ENCODE measurements around the gene TNFSF13.
A peak's percentile ranks its signal among the peaks of the same experiment; 100 is the strongest.

TNFSF13 gene

DNA sequence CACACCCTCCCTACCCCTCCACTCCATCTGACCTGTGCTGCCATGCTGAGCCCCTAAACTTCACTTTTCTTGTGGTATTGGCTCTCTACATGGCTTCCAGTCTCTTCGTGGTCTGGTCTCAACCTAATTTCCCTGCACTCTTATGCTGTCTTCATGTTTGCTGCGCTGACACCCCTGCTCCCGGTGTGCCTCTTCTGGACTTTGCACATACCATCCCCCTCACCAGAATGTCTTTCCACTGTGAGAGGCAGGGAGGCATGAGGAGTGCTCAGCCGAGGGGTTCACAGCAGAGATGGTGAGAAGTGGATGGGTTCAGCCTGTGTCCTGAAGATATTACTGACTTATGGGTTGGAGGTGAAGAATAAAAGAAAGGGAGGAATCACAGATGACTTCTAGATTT is 7.2 kb upstream of the TNFSF13 start:
- DNase-seq (ENCODE audit: low read depth in 4 of 4, low spot score in 1 of 4) = no peak

DNA sequence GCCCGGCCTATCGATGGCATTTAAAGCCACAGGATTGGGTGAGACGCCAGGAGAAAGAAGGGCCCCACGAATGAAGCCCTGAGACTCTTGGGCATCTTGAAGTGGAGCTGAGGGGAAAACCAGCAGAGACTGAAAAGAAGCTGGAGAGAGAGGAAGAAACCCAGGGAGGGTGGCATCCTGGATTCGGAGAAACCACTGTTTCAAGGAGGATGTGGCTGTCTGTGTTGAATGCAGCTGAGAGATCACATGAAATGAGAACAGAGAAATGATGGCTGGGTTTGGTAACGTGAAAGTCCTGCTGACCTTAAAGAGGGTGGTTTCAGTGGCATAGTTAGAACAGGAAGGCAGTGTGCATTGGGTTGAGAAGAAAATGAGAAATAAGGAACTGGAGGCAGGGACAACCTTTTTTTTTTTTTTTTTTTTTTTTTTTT is 5.9 kb upstream of the TNFSF13 start:
- DNase-seq (ENCODE audit: low read depth in 4 of 4, low spot score in 1 of 4) = no peak

DNA sequence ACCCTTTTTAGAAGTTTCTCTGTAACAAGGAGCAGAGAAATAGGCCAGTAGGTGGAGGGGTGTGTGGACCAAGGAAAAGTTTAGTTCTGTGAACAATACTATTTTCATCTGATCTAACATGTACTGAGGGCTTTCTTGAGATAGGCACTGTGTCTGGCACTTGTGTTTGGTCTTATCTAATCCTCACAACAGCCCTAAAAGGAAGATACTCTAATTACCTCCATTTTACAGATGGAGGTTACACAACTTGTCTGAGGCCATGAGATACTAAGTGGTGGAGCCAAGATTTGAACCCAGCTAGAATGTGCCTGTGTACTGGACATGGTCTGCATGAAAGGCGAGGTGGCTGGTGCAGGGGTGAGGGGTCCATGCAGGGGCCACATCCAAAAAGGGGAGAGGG is 5.2 kb upstream of the TNFSF13 start:
- no peak for DNase-seq (ENCODE audit: low read depth in 4 of 4, low spot score in 1 of 4)

DNA sequence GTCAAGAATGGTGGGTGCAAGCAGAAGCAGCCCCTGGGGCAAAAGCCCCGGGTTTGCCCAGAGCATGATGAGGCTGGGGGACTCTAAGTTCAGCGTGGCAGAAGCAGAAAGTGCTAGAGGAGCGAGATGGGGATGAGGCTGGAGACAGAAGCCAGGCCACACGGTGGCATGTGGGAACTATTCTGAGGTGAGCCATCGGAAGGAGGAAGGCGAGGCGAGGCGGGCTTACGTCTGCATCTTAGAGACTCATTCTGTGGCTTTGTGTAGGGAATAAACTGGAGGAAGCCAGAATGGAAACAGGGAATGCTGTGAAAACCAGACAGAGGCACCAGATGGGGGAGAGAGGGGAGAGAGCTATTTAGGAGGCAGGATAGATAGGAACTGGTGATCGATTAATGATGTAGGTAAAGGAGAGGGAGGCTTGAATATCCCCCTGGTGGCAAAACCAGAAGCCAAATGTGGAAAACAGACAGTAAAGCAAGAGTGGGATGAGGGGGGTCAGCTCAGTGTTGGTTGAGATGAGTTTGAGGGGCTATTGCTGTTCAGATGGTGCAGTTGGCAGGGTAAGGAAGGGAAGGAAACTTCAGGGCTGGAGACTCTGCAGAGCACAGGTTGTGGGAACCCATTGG is 3.1 kb upstream of the TNFSF13 start:
- no peak for DNase-seq (ENCODE audit: low read depth in 4 of 4, low spot score in 1 of 4)

DNA sequence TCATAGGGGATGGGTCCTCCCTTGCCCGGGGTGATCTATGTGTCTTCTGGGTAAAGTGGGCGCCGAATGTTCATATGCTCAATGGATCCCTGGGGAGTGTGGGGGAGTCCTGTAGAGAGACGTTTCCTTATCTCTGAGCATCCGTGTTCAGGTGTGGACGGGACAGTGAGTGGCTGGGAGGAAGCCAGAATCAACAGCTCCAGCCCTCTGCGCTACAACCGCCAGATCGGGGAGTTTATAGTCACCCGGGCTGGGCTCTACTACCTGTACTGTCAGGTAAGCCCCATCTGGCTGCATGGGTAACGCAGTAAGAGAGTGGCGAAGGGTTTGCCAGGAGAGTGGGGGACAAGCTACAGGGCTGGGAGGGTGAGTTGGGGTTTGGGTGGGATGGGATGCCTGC is 1.9 kb upstream of the TNFSF13 start:
- DNase-seq (ENCODE audit: low read depth in 4 of 4, low spot score in 1 of 4) = no peak

DNA sequence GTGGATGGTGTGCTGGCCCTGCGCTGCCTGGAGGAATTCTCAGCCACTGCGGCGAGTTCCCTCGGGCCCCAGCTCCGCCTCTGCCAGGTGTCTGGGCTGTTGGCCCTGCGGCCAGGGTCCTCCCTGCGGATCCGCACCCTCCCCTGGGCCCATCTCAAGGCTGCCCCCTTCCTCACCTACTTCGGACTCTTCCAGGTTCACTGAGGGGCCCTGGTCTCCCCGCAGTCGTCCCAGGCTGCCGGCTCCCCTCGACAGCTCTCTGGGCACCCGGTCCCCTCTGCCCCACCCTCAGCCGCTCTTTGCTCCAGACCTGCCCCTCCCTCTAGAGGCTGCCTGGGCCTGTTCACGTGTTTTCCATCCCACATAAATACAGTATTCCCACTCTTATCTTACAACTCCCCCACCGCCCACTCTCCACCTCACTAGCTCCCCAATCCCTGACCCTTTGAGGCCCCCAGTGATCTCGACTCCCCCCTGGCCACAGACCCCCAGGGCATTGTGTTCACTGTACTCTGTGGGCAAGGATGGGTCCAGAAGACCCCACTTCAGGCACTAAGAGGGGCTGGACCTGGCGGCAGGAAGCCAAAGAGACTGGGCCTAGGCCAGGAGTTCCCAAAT is 1.3 kb upstream of the TNFSF13 start:
- DNase-seq (ENCODE audit: low read depth in 4 of 4, low spot score in 1 of 4) = no peak

DNA sequence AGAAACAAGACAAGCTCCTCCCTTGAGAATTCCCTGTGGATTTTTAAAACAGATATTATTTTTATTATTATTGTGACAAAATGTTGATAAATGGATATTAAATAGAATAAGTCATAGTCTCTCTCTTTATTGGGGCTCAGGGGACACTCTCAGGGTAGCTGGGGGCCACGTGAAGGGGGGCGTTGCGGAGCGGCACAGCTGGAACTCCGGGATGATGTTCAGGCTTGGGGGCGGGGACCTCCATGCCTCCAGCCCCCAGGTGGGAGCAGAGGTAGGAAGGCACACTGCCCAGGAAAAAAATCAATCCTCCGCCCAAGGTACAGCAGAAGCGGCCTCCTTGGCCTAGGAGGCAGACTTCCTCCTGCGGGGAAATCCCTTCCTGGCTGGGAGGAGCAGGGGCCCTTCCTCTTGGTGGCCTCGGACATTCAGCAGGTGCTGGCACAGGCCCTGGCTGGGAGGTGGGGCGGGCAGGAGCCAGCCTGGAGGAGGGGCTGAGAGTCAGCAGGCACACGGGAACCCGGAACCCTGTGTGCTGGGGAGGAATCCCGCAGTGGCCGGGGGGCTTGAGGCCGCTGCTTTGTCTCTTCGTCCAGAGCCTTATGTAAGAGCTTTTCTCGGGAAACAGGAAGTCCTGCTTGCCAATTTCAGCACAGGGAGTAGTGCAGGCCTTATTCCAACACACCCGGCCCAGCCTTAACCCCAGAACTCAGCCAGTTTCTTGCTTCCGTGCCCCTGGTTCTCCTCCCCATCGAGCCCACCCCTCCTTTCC is 591 bp upstream of the TNFSF13 start:
- DNase-seq (ENCODE audit: low read depth in 4 of 4, low spot score in 1 of 4) = no peak

DNA sequence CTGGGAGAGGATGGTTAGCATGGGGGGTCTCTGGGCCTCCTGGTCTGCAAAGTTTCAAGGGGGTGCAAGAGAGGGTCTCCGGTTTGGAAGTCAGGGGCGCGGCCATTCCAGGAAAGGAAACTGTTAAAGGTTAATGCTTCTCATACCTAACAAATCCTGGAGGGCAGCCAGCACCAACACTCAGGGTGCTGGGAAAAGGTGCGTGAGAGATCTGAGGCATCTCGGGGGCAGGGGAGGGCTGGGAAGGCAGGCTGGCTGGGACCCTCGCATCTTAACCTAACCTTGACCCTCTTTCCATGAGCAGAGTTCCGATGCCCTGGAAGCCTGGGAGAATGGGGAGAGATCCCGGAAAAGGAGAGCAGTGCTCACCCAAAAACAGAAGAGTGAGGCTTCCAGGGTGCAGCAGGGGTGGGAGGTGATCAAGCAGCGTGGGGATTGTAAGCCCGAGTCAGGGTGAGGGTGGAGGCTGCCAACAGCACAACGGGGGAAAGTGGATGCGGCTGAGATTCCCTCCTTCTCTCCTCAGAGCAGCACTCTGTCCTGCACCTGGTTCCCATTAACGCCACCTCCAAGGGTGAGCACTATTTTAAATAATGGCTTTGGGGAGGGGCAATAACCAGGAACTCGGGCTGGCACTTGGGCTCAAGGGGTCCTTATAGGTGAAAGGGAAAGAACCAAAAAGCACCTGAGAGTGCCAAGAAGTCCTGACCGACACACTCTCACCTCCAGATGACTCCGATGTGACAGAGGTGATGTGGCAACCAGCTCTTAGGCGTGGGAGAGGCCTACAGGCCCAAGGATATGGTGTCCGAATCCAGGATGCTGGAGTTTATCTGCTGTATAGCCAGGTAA is 996 bp downstream of the TNFSF13 start:
- no peak for DNase-seq (ENCODE audit: low read depth in 4 of 4, low spot score in 1 of 4)

DNA sequence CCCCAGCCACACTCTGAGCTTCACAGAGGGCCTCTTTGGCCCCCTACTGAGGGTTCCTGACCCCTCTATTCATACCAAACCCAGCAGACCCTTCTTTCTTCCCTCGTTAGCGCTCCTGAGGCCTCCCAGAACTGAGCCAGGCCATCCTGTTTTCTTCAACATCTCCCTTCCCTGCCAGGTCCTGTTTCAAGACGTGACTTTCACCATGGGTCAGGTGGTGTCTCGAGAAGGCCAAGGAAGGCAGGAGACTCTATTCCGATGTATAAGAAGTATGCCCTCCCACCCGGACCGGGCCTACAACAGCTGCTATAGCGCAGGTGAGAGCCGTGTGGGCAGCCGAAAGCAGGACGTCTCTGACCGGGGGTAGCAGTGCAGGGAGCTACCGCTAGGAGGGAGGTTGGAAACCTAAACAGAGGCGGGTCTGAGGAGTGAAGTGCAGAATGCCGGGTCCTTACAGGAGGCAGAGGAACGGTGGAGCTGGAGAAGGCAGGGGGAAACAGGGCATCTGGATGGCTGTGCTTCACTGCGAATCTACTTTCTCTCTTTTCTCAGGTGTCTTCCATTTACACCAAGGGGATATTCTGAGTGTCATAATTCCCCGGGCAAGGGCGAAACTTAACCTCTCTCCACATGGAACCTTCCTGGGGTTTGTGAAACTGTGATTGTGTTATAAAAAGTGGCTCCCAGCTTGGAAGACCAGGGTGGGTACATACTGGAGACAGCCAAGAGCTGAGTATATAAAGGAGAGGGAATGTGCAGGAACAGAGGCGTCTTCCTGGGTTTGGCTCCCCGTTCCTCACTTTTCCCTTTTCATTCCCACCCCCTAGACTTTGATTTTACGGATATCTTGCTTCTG is 1.9 kb downstream of the TNFSF13 start:
- DNase-seq (ENCODE audit: low read depth in 4 of 4, low spot score in 1 of 4) = peak in 2 of 4 experiments; percentile 45 to 55

DNA sequence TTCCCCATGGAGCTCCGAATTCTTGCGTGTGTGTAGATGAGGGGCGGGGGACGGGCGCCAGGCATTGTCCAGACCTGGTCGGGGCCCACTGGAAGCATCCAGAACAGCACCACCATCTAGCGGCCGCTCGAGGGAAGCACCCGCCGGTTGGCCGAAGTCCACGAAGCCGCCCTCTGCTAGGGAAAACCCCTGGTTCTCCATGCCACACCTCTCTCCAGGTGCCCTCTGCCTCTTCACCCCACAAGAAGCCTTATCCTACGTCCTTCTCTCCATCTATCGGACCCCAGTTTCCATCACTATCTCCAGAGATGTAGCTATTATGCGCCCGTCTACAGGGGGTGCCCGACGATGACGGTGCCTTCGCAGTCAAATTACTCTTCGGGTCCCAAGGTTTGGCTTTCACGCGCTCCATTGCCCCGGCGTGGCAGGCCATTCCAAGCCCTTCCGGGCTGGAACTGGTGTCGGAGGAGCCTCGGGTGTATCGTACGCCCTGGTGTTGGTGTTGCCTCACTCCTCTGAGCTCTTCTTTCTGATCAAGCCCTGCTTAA is 2.6 kb downstream of the TNFSF13 start:
- peak; percentile 54 to 85 (median 78) for DNase-seq (ENCODE audit: low read depth in 4 of 4, low spot score in 1 of 4)

DNA sequence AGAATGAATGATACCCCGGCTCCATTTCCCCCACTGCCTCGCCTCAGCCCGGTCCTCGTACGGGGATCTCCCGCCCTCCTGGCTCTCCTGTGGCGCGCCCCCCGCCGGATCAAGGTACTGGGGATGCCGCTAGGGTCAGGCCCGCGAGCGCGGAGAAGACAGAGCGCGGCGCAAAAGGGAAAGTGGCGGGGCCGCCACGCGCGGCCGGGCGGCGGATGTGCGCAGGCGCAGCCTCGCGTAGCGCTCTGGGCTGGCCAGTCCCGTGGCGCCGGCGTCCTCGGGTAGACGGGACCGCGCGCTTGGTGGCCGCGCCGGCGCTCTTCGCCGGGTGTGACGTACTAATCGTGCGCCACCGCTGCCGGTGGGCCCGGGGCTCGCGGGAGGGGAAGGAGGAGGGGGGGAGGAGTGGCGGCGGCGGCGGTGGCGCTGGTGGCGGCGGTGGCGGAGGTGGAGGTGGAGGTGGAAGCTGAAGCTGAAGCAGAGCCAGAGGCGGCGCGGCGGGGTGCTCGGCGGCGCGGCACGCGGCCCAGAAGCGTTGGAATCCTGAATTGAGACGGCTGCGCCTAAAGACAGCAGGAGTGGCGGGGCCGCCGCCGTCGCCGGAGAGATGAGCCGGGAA is 3.1 kb downstream of the TNFSF13 start, which contains the start of gene SENP3:
Gene SENP3 (plus strand): TSS at position 331 of the 619 bp plus-strand sequence. CDS start 1,158 bp downstream, outside the sequence.
- peak; percentile 70 to 91 (median 86) for DNase-seq (ENCODE audit: low read depth in 4 of 4, low spot score in 1 of 4)

DNA sequence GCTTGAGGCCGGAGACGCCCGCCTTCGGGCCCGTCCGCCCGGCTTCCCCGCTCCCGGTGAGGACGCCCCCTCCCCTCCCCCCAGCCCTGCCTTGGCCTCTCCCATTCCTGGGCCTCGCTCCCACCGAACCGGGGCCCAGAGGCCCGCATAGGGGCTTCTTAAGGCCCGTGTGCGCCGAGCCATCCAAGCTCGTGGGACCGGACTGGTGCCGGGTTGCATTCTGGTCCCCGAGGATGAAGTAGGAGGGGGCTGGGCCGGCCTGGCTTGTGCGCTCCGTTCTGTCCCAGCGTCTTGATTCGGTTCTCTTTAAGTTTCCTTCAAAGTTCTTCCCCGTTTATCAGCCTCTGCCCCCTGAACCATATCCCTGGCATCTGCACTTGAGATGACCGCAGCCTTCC is 3.7 kb downstream of the TNFSF13 start:
- DNase-seq (ENCODE audit: low read depth in 4 of 4, low spot score in 1 of 4) = no peak

DNA sequence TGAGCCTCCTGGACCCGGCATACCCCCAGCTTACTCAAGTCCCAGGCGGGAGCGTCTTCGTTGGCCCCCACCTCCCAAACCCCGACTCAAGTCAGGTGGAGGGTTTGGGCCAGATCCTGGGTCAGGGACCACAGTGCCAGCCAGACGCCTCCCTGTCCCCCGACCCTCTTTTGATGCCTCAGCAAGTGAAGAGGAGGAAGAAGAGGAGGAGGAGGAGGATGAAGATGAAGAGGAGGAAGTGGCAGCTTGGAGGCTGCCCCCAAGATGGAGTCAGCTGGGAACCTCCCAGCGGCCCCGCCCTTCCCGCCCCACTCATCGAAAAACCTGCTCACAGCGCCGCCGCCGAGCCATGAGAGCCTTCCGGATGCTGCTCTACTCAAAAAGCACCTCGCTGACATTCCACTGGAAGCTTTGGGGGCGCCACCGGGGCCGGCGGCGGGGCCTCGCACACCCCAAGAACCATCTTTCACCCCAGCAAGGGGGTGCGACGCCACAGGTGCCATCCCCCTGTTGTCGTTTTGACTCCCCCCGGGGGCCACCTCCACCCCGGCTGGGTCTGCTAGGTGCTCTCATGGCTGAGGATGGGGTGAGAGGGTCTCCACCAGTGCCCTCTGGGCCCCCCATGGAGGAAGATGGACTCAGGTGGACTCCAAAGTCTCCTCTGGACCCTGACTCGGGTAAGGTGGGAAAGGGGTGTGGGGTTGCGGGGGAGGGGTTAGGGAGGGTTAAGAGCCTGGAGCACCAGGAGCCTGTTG is 4.7 kb downstream of the TNFSF13 start:
- no peak for DNase-seq (ENCODE audit: low read depth in 4 of 4, low spot score in 1 of 4)

DNA sequence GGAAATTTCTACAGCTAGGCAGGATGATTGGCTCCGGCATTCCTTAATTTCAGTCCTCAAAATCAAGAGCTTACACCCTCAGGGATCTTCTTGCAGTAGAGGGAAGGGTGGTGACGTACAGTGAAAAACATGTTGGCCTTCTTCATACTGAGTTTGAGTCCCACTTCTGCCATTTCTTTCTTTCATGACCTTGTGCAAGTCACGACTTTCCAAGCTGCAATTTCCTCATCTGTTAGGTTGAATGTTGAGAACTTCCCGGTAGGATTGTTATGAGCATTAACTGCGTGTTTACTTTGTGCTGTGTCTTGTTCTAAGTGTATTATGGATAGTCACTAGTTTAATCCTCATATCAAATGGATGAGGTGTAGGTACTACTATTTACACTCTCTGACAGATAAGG is 11.0 kb downstream of the TNFSF13 start:
- DNase-seq (ENCODE audit: low read depth in 4 of 4, low spot score in 1 of 4) = no peak

DNA sequence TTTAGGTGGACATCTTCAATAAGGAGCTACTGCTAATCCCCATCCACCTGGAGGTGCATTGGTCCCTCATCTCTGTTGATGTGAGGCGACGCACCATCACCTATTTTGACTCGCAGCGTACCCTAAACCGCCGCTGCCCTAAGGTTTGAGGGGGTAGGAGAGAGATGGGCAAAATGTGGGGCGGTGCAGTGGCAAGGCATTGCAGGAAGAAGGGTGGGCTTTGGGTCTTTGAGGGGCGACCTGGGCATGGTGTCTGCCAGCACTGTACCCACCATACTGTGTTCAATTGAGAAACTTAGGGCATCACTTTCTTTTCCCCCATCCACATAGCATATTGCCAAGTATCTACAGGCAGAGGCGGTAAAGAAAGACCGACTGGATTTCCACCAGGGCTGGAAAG is 11.8 kb downstream of the TNFSF13 start:
- DNase-seq (ENCODE audit: low read depth in 4 of 4, low spot score in 1 of 4) = no peak

DNA sequence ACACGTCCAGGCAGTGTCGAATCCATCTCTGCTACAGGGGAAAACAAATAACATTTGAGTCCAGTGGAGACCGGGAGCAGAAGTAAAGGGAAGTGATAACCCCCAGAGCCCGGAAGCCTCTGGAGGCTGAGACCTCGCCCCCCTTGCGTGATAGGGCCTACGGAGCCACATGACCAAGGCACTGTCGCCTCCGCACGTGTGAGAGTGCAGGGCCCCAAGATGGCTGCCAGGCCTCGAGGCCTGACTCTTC is 13.7 kb downstream of the TNFSF13 start:
- DNase-seq (ENCODE audit: low read depth in 4 of 4, low spot score in 1 of 4) = peak in 1 of 4 experiments; percentile 95

DNA sequence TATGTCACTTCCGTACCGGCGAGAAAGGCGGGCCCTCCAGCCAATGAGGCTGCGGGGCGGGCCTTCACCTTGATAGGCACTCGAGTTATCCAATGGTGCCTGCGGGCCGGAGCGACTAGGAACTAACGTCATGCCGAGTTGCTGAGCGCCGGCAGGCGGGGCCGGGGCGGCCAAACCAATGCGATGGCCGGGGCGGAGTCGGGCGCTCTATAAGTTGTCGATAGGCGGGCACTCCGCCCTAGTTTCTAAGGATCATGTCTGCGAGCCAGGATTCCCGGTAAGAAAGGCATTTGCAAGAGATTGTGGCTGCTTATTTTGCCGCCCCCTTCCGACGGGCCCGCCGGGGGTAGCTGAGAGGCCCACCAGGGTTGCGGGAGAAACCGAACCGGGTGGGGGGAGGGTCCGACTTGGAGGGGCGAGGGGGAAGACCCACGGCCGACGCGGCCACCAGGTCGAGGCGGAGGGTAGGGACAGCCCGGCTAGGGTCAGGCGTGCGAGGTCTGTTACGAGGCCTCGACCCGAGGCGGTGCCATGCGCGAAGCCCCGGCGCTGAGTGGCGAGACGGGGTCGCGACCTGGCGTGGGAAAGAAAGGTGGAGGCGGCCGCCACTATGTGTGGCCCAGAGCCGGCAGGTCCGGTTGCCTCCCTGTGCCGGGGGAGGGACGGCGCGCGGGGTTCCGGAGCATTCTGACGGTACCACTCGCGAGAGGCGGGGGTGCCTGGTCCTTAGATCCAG is 14.2 kb downstream of the TNFSF13 start:
- peak in 3 of 4 experiments; percentile 99 for DNase-seq (ENCODE audit: low read depth in 4 of 4, low spot score in 1 of 4)

DNA sequence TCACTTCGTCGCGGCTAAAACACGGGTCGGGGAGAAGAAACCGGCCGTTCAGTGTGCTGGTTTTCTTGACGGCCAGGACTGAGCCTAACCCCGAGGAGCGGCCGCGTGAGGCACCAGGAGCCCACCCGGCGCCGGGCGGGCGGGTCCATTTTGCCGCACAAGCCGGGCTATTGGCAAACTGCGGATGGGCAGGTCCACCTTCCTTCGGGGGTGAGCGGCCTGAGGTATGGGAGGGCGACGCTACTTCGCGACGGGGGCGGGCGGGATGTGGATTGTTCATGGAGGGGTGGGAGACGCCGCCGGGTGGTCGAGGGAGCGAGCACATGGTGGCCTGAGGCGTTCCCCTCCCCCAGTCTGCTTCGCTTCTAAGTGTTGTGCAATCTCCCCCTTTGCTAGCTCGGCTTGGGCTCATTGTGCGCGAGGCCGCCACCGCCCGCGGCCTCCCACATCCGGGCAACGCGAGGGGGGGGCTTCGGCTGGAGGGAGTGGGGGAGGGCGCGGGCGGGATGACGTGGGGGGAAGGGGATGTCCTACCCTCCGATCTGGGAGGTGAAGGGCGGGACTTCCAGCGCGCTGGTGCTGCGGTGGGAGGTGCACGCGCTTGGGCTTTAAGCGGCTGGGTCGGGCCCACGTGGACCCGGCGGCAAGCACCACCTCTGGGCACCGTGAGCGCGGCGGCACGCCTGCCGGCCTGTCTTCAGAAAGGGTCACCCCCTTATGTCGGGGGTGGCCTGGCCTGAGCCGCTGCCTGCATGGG is 15.0 kb downstream of the TNFSF13 start:
- DNase-seq (ENCODE audit: low read depth in 4 of 4, low spot score in 1 of 4) = peak; percentile 69 to 85 (median 84)
